ENCODE results near the gene CHST8.

GRCh38 chr19:33691030-33691427 lies 69.3 kb downstream of the CHST8 start:
- TF ChIP-seq MLX (CRISPR knock-in tag; IDR thresholded peaks at IDR 0.05), result no peak
- no peak for TF ChIP-seq ZSCAN18 (CRISPR knock-in tag; IDR thresholded peaks at IDR 0.05)
- TF ChIP-seq ZNF425 (CRISPR knock-in tag; conservative IDR thresholded peaks at IDR 0.05), result no peak
- no peak for TF ChIP-seq CTCF (IDR thresholded peaks at IDR 0.05)

Data from WTC11 (cell line).